Adrenal gland (tissue), 12 donors: ENCODE results near the gene PRR11. TPM values are rescaled to one million over a fixed set of nuclear protein-coding genes. Genes with fewer than 3 reads are reported as not detected.

ENCODE experiments used
- DNase-seq, 7 donors: peaks; one replicate each; pipeline ENCODE4 v3.0.0-alpha.2; 2019 to 2020
- H3K27ac ChIP-seq, 5 donors: fragments of 200-600 bp; sonication (generic) in 4 of 5; 1 replicate in 3 of 5; 2 replicates in 2 of 5; pipeline versions ENCODE4 v1.5.1 to v1.8.0; 2016 to 2020; ENCODE audit warnings: mild to moderate bottlenecking in 1 of 5
- H3K27me3 ChIP-seq: fragments of 200-600 bp; 2 replicates; pipeline ENCODE4 v1.8.0; 2021
- H3K36me3 ChIP-seq, 2 donors: fragments of 200-600 bp; replicated peaks in 1 of 2; 1 replicate in 1 of 2; 2 replicates in 1 of 2; pipeline versions ENCODE4 v1.5.1 to v1.8.0; 2018 to 2022
- H3K4me1 ChIP-seq, 2 donors: fragments of 200-600 bp; replicated peaks in 1 of 2; 1 replicate in 1 of 2; 2 replicates in 1 of 2; pipeline versions ENCODE4 v1.5.1 to v1.8.0; 2018 to 2021
- H3K4me3 ChIP-seq, 4 donors: fragments of 200-600 bp; sonication (generic) in 3 of 4; one replicate each; pipeline ENCODE4 v1.5.1; 2016 to 2018
- H3K9me3 ChIP-seq, 3 donors: fragments of 200-600 bp; sonication (generic) in 1 of 3; replicated peaks in 1 of 3; 1 replicate in 2 of 3; 2 replicates in 1 of 3; pipeline versions ENCODE4 v1.5.1 to v1.8.0; 2016 to 2021
- POLR2A ChIP-seq, 2 donors: fragments of 450-650 bp; IDR thresholded peaks; one replicate each; pipeline ENCODE4 v1.6.1; 2017; ENCODE audit warnings: antibody characterized with exemption in 2 of 2, mild to moderate bottlenecking in 2 of 2, moderate library complexity in 1 of 2
- WGBS, 4 donors: extraction: QIAGEN DNeasy Blood & Tissue Kit in 2 of 4; methylation state at CpG; one replicate each; pipeline versions ENCODE4 v1.1.5 to v1.1.7; 2013 to 2017; 5-methylcytosine and 5-hydroxymethylcytosine counted together
- intact Hi-C, 2 donors: fragments of 100-400 bp; cut with DNase I; formaldehyde crosslinking; loops; one replicate each; pipeline versions ENCODE4 v1.14.1 to v1.15.0; 2022 to 2023
- polyA plus RNA-seq, 3 donors: library from polyadenylated mRNA; stranded (reverse); fragments of 200-250 nt in 2 of 3; fragments of 350-450 nt in 1 of 3; fragmentation: Illumina TruSeq in 1 of 3; extraction: RNeasy Lipid Tissue Mini Kit (QIAGEN cat#74804) in 1 of 3; gene quantifications; one replicate each; pipeline ENCODE4 v1.2.3, GENCODE V29; 2013 to 2014
- total RNA-seq, 9 donors: library from RNA; depleted of rRNA in 4 of 9; stranded (reverse); fragments of >200 nt in 4 of 9; fragments of 120-200 nt in 1 of 9; fragmentation: NEBNext Ultra II Directional in 1 of 9; extraction: Animal tissue kit (Norgen Biotek cat#: 25700) in 1 of 9; gene quantifications; one replicate each; pipeline versions ENCODE4 v1.1.0 to v1.2.4, GENCODE V29; 2013 to 2023
- TF ChIP-seq, protein P1 (sequence below), 6 experiments: fragments of 450-650 bp in 4 of 6; fragments of 200-600 bp in 2 of 6; sonication (generic) in 1 of 6; IDR thresholded peaks; 1 replicate in 5 of 6; 2 replicates in 1 of 6; pipeline versions ENCODE4 v1.5.1 to v1.8.0; 2016 to 2021; ENCODE audit warnings: antibody characterized with exemption in 6 of 6, mild to moderate bottlenecking in 2 of 6, moderate library complexity in 1 of 6
- donor health status: healthy with polysubstance abuse.
- donor health status: Bipolar disorder and iron deficiency.
- donor health status: DM: yes; HTN: yes; CAD: no.
- donor health status: DM: no; HTN: no; CAD: no.
- donor health status: DM: no; HTN: no; CAD: no.
- donor health status: DM: yes; HTN: yes; CAD: no.

Gene PRR11
- total and polyA plus RNA-seq, 12 donors: 0.16 to 5.7 (median 1.8) TPM

DNA sequence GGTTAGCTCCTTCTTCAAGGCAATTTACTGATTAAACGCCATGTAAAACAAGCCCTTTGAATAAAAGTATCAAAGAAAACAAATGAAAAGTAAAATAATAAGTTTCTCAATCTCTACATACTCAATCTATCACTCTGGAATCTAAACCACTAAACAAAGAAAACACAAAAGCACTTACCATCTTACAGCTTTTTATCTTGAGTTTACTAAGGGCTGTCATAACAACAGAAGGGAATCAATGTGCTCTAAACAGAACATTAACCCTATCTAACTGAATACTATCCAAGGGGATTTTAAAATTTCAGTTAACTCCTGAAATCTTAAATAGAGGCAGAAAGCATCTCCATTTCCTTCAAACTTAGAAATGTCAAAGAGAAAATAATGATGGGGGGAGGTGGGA, 4.0 kb upstream of the PRR11 start:
- Histone ChIP-seq H3K4me1 (peaks cover 5 to 17% of the 10 kb centered on the region in 2 donors), H3K36me3 (no peaks in the 10 kb centered on the region), H3K9me3 (no peaks in the 10 kb centered on the region), H3K27ac (no peak overlapping the region), H3K27me3 (no peaks in the 10 kb centered on the region), H3K4me3 (no peak overlapping the region)
- TF ChIP-seq, protein P1, sequence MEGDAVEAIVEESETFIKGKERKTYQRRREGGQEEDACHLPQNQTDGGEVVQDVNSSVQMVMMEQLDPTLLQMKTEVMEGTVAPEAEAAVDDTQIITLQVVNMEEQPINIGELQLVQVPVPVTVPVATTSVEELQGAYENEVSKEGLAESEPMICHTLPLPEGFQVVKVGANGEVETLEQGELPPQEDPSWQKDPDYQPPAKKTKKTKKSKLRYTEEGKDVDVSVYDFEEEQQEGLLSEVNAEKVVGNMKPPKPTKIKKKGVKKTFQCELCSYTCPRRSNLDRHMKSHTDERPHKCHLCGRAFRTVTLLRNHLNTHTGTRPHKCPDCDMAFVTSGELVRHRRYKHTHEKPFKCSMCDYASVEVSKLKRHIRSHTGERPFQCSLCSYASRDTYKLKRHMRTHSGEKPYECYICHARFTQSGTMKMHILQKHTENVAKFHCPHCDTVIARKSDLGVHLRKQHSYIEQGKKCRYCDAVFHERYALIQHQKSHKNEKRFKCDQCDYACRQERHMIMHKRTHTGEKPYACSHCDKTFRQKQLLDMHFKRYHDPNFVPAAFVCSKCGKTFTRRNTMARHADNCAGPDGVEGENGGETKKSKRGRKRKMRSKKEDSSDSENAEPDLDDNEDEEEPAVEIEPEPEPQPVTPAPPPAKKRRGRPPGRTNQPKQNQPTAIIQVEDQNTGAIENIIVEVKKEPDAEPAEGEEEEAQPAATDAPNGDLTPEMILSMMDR (IDR thresholded peaks at IDR 0.05): no peak
- TF ChIP-seq POLR2A (IDR thresholded peaks at IDR 0.05): no peak
- DNase-seq: no peak
- WGBS, 4 donors: 69 to 79% (median 77%) methylated on average over 1 of the region's 1 CpG
- intact Hi-C loops: no loop called here

DNA sequence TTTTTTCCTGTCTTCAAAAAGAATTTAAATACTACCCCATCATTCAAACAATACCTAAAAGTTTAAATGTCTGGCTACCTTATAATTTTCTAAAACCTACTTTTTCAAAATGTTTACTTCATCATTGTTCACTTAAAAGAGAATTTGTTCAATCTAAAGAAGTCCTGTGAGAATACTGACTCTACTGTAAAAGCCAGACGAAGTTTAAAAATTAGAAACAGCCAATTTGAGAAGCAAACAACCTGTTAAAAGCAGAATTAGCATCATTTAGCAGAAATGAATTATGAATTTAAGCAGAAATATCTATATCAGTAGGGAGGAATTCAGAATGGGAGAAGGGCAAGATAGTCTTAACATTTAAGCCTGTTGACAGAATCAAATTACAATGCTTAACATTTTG, 2.6 kb upstream of the PRR11 start:
- H3K27ac ChIP-seq: no peak overlapping the region
- H3K4me1 ChIP-seq: peaks cover 5 to 17% of the 10 kb centered on the region in 2 donors
- H3K9me3 ChIP-seq: no peaks in the 10 kb centered on the region
- H3K4me3 ChIP-seq: no peak overlapping the region
- intact Hi-C loops: no loop called here
- no peaks in the 10 kb centered on the region for H3K27me3 ChIP-seq
- no peaks in the 10 kb centered on the region for H3K36me3 ChIP-seq
- TF ChIP-seq POLR2A (IDR thresholded peaks at IDR 0.05): no peak
- TF ChIP-seq, protein P1 (IDR thresholded peaks at IDR 0.05): no peak
- 53 to 83% (median 74%) methylated on average over 1 of the region's 1 CpG for WGBS, 4 donors
- no peak for DNase-seq

DNA sequence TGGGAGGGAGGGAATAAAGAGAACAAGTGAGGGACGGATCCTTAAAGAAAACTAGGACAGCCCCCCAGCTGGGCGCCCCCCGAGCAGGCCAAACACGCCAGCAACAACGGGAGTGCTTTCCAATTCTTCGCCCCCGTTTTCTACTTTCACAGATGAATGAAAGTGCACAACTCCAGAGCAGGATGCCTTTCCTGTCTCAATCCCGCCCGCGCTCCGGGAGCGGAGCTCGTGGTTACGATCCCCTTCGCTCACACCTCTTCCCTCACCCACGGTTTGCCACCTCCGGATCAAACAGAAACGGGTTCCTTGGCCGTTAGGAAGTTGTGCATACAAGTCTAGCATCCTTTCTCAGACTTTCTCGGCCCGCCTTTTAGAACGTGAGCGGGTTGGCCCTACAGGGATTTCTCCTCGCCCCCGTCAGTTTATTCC, 1.2 kb upstream of the PRR11 start:
- 0 to 1% (median 1%) methylated on average over 25 of the region's 25 CpGs for WGBS, 4 donors

DNA sequence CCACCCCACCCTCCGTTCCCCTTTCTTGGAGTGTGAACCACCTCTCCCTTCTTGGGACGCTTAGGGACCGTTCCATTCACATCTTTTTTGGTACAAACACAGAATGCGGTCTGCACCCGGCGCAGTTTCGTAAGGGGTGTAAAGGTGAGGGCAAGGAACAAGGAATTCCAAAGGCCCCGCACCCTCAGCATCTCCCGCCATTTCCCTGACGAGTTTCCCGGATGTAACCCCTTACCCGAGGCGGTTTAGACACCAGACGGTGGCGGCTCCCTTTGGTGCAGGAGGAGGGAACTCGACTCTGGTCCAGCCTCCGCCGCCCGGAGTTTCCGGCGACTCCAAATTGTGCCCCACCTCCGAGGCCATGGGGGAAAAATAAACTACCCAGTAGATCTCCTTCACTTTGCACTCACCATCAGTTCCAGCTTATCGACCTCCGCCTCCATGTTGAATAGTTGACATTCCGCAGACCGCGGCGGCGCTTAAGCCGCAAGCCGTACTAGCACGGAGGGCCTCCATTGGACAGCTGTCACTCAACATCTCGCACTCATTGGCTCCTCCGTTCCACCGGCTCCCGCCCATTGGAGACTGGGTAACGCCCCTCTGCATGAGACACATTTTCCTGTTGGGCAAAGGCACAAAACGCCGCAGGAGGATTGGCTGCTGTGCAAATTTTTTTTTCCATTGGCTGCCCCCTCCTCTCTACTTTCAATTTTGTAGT, 666 bp upstream of the PRR11 start, which contains the start of gene SKA2:
Gene SKA2 (minus strand): TSS at position 466 of the 718 bp plus-strand sequence. CDS start 23 bp downstream, at position 443.
- Histone ChIP-seq H3K36me3 (no peaks in the 10 kb centered on the region), H3K4me1 (peaks cover 5 to 17% of the 10 kb centered on the region in 2 donors), H3K4me3 (peak within 1 kb of the TSS; percentile 40 to 81 (median 72)), H3K27me3 (no peaks in the 10 kb centered on the region), H3K27ac (peak within 1 kb of the TSS; percentile 44 to 87 (median 74)), H3K9me3 (no peaks in the 10 kb centered on the region)
- intact Hi-C loops: no loop called here
- TF ChIP-seq POLR2A (IDR thresholded peaks at IDR 0.05): peak in 1 of 2 donors; percentile 61
- TF ChIP-seq, protein P1 (IDR thresholded peaks at IDR 0.05): peak in 1 of 6 experiments; percentile 5
- WGBS, 4 donors: 0% methylated on average over 32 to 39 of the region's 39 CpGs
- peak in 5 of 7 donors; percentile 98 to 99 (median 98) for DNase-seq

More for the DNA sequence above, 1.2 kb upstream of the PRR11 start:
- H3K4me3 ChIP-seq: peak overlapping the region; percentile 40 to 81 (median 72)
- no peaks in the 10 kb centered on the region for H3K9me3 ChIP-seq
- intact Hi-C loops: no loop called here
- peak overlapping the region; percentile 44 to 87 (median 74) for H3K27ac ChIP-seq
- H3K4me1 ChIP-seq: peaks cover 5 to 17% of the 10 kb centered on the region in 2 donors
- H3K27me3 ChIP-seq: no peaks in the 10 kb centered on the region
- TF ChIP-seq, protein P1 (IDR thresholded peaks at IDR 0.05): no peak
- no peak for TF ChIP-seq POLR2A (IDR thresholded peaks at IDR 0.05)
- DNase-seq: peak in 6 of 7 donors; percentile 35 to 70 (median 46)
- no peaks in the 10 kb centered on the region for H3K36me3 ChIP-seq
